K562 (cell line): ENCODE data around the gene GLP2R. TPM values are rescaled to one million over a fixed set of nuclear protein-coding genes. Genes with fewer than 3 reads are reported as not detected.

Source experiments
- ATAC-seq: fragments of 200-7000 bp; cut with Tn5 transposase; 3 replicates; pipeline ENCODE4 v1.9.1; 2020; ENCODE audit warnings: moderate library complexity
- BruUV-seq: library from RNA; stranded (reverse); fragments of 400-500 nt; replicated peaks from 2 replicates; lab custom pipeline; 2021; lab: Mats Ljungman, UMichigan
- CTCF ChIA-PET: fragments of 300-600 bp; formaldehyde crosslinking; extraction: SDS; loops from one replicate; lab custom pipeline; 2021; ENCODE audit warnings: low intra/inter-chr PET ratio; lab: Yijun Ruan, JAX
- POLR2A ChIA-PET: fragments of 300-600, 350-650 bp; sonication (Branson Sonifier 250); formaldehyde crosslinking; extraction: SDS; loops from one replicate; lab custom pipeline; 2021; ENCODE audit warnings: antibody characterized with exemption, inconsistent platforms; lab: Yijun Ruan, JAX
- DNase-seq, 4 experiments: peaks; one replicate each; pipeline versions ENCODE4 v3.0.0 to v3.0.0-alpha.2; 2011 to 2018; ENCODE audit warnings: low spot score in 3 of 4, mixed read lengths in 3 of 4; ENCODE audit errors: extremely low read depth in 1 of 4
- FAIRE-seq: peaks from 2 replicates; lab custom pipeline; 2011; peaks lifted over from hg19 to GRCh38; lab: Jason Lieb, UNC
- H2AFZ ChIP-seq: 2 replicates; pipeline ENCODE4 v1.6.0; 2011; ENCODE audit warnings: low read depth, low read length, control low read depth, inconsistent platforms
- H3K27ac ChIP-seq: fragments of 200-600 bp; 3 replicates; pipeline ENCODE4 v1.8.0; 2011; ENCODE audit warnings: low read depth, mild to moderate bottlenecking, control low read depth, inconsistent platforms, low read length, moderate library complexity, mixed read lengths; ENCODE audit errors: extremely low read depth
- H3K27me3 ChIP-seq, 2 experiments: fragments of 300-600 bp in 1 of 2; 2 replicates in 1 of 2; 3 replicates in 1 of 2; pipeline versions ENCODE4 v1.6.0 to v1.8.0; 2011; ENCODE audit warnings: inconsistent platforms in 2 of 2, low read length in 2 of 2, mild to moderate bottlenecking in 1 of 2, mixed read lengths in 1 of 2, moderate library complexity in 1 of 2; ENCODE audit not compliant: control insufficient read depth in 2 of 2, insufficient read depth in 2 of 2
- H3K36me3 ChIP-seq: fragments of 300-600 bp; 3 replicates; pipeline ENCODE4 v1.8.0; 2011; ENCODE audit warnings: mild to moderate bottlenecking, low read length, inconsistent platforms; ENCODE audit not compliant: control insufficient read depth, insufficient read depth
- H3K4me1 ChIP-seq, 2 experiments: fragments of 200-600 bp in 1 of 2; replicated peaks in 1 of 2; 2 replicates in 1 of 2; 3 replicates in 1 of 2; pipeline versions ENCODE4 v1.5.1 to v1.8.0; 2011; ENCODE audit warnings: inconsistent platforms in 2 of 2, low read length in 2 of 2, mild to moderate bottlenecking in 1 of 2, mixed read lengths in 1 of 2, moderate library complexity in 1 of 2; ENCODE audit not compliant: control insufficient read depth in 2 of 2, insufficient read depth in 2 of 2
- H3K4me2 ChIP-seq: 2 replicates; pipeline ENCODE4 v1.6.1; 2011; ENCODE audit warnings: low read length, control low read depth, inconsistent platforms, mixed read lengths; ENCODE audit not compliant: insufficient read depth
- H3K4me3 ChIP-seq: fragments of 200-600 bp; sonication (generic), shearing (Covaris generic); 2 replicates; pipeline ENCODE4 v1.5.1; 2016; ENCODE audit warnings: control low read depth, inconsistent platforms
- H3K79me2 ChIP-seq: fragments of 200-600 bp; 3 replicates; pipeline ENCODE4 v1.8.0; 2011; ENCODE audit warnings: low read length, inconsistent platforms; ENCODE audit not compliant: control insufficient read depth, insufficient read depth
- H3K9ac ChIP-seq, 2 experiments: 2 replicates each; pipeline versions ENCODE4 v1.6.0 to v1.6.1; 2011; ENCODE audit warnings: low read depth in 2 of 2, low read length in 2 of 2, control low read depth in 1 of 2, inconsistent platforms in 1 of 2, mild to moderate bottlenecking in 1 of 2, mixed read lengths in 1 of 2; ENCODE audit not compliant: insufficient read depth in 1 of 2
- H3K9me1 ChIP-seq: one replicate; pipeline ENCODE4 v1.6.0; 2011; ENCODE audit warnings: inconsistent platforms, mild to moderate bottlenecking, low read length, moderate library complexity; ENCODE audit not compliant: control insufficient read depth, insufficient read depth
- H3K9me3 ChIP-seq: replicated peaks from 2 replicates; pipeline ENCODE4 v1.5.1; 2011; ENCODE audit warnings: low read depth, low read length, inconsistent platforms; ENCODE audit not compliant: control insufficient read depth, insufficient read depth
- H4K20me1 ChIP-seq: replicated peaks from 2 replicates; pipeline ENCODE4 v1.6.1; 2011; ENCODE audit warnings: low read length, inconsistent platforms, mixed read lengths; ENCODE audit not compliant: control insufficient read depth, insufficient read depth
- CTCF ChIP-seq, 3 experiments: IDR thresholded peaks in 2 of 3; conservative IDR thresholded peaks in 1 of 3; 2 replicates each; pipeline ENCODE4 v1.5.1; 2011 to 2012; ENCODE audit warnings: low read length in 3 of 3, mild to moderate bottlenecking in 3 of 3, control low read depth in 2 of 3, improper control_type of control experiment in 1 of 3, inconsistent platforms in 1 of 3, low read depth in 1 of 3, mixed read lengths in 1 of 3, moderate library complexity in 1 of 3; ENCODE audit not compliant: insufficient read depth in 2 of 3
- ZBTB17 ChIP-seq: fragments of 450-650 bp; formaldehyde crosslinking; IDR thresholded peaks from 2 replicates; pipeline ENCODE4 v1.4.0; 2020; ENCODE audit warnings: mild to moderate bottlenecking
- ZNF121 ChIP-seq: sonication (generic); formaldehyde crosslinking; conservative IDR thresholded peaks from 2 replicates; pipeline ENCODE4 v1.8.0; 2022; ENCODE audit warnings: missing genetic modification reagents
- WGBS: fragments of 100-300 bp; shearing (Covaris generic); methylation state at CpG from one replicate; pipeline ENCODE4 v1.1.6; 2016; ENCODE audit warnings: low coverage, mixed read lengths; ENCODE audit not compliant: insufficient coverage; ENCODE audit errors: missing lambda C conversion rate; 5-methylcytosine and 5-hydroxymethylcytosine counted together
- in situ Hi-C: fragments of 300-500 bp; cut with MboI; formaldehyde crosslinking; loops from 4 replicates; pipeline ENCODE4 v1.15.0; 2018; ENCODE audit warnings: inconsistent platforms, mixed read lengths
- intact Hi-C: fragments of 100-400 bp; cut with micrococcal nuclease; formaldehyde crosslinking; loops from 2 replicates; pipeline ENCODE4 v1.14.2; 2022
- polyA plus RNA-seq, 8 experiments: library from polyadenylated mRNA; depleted of rRNA in 4 of 8; stranded (reverse) in 5 of 8; unstranded in 3 of 8; fragments of >200 nt; fragmentation: Nextera tagmentation in 2 of 8; fragmentation: Illumina TruSeq in 1 of 8; extraction: Ambion mirVana in 2 of 8; extraction: Trizol in 1 of 8; gene quantifications; 2 replicates each; pipeline versions ENCODE4 v1.2.1 to v1.2.3, GENCODE V29; 2011 to 2014; ENCODE audit warnings: inconsistent platforms in 1 of 8, missing spikeins in 1 of 8
- total RNA-seq, 7 experiments: library from RNA; depleted of rRNA in 6 of 7; stranded (reverse); fragments of >200 nt in 6 of 7; fragmentation: Illumina TruSeq in 2 of 7; extraction: Trizol in 2 of 7; gene quantifications; 2 replicates each; pipeline versions ENCODE4 v1.2.1 to v1.2.3, GENCODE V29; 2011 to 2021; ENCODE audit warnings: low replicate concordance in 1 of 7

Gene GLP2R
- total and polyA plus RNA-seq, 9 of the 15 experiments (the other 6 are each of a cell fraction or from before 2014, with no cell fraction given) = not detected

GRCh38 chr17:9837551-9838471 lies 12.1 kb downstream of the GLP2R start:
- Histone ChIP-seq H3K79me2 (no peaks in the 10 kb centered on the region), H2AFZ (no peak overlapping the region), H3K27ac (no peak overlapping the region), H3K9me1 (no peaks in the 10 kb centered on the region), H4K20me1 (no peaks in the 10 kb centered on the region), H3K4me3 (no peak overlapping the region), H3K27me3 (no peaks in the 10 kb centered on the region; a peak in 1 of 5 replicates), H3K4me2 (no peak overlapping the region), H3K9ac (no peak overlapping the region), H3K9me3 (no peaks in the 10 kb centered on the region), H3K4me1 (no peaks in the 10 kb centered on the region), H3K36me3 (no peaks in the 10 kb centered on the region)
- no TSS peak for BruUV-seq
- intact Hi-C loops (no loop called here), in situ Hi-C loops (no loop called here)
- WGBS = 4% methylated on average over 8 of the region's 11 CpGs
- DNase-seq (no peak), FAIRE-seq (no peak), ATAC-seq (no peak)
- POLR2A ChIA-PET = no interaction called here
- CTCF ChIA-PET = no interaction called here
- no peak for TF ChIP-seq ZBTB17

GRCh38 chr17:9839433-9839832 lies 13.7 kb downstream of the GLP2R start:
- ATAC-seq (no peak), DNase-seq (no peak), FAIRE-seq (no peak)
- no peak overlapping the region for H2AFZ ChIP-seq
- POLR2A ChIA-PET = no interaction called here
- no peak overlapping the region for H3K9ac ChIP-seq
- H3K4me2 ChIP-seq = no peak overlapping the region
- intact Hi-C loops = no loop called here
- H3K4me3 ChIP-seq = no peak overlapping the region
- no peaks in the 10 kb centered on the region; a peak in 1 of 5 replicates for H3K27me3 ChIP-seq
- 0% methylated on average over 3 of the region's 4 CpGs for WGBS
- no TSS peak for BruUV-seq
- CTCF ChIA-PET = no interaction called here
- in situ Hi-C loops = no loop called here
- H3K9me3 ChIP-seq = no peaks in the 10 kb centered on the region
- H3K4me1 ChIP-seq = no peaks in the 10 kb centered on the region
- no peaks in the 10 kb centered on the region for H3K9me1 ChIP-seq
- no peaks in the 10 kb centered on the region for H3K36me3 ChIP-seq
- TF ChIP-seq CTCF (IDR thresholded peaks at IDR 0.05 in 2 of 3, conservative IDR thresholded peaks at IDR 0.05 in 1 of 3; ENCODE audit: insufficient read depth in 2 of 3, low read depth in 1 of 3, low read length in 3 of 3) (0 out of 6 replicates have a peak, but pooled peaks of 2 of the 3 experiments have one; percentile 4 to 9), ZNF121 (CRISPR knock-in tag) (no peak)
- H4K20me1 ChIP-seq = no peaks in the 10 kb centered on the region
- no peaks in the 10 kb centered on the region for H3K79me2 ChIP-seq
- H3K27ac ChIP-seq = no peak overlapping the region
